Activated CD4-positive, alpha-beta T cell treated with anti-CD3 and anti-CD28 coated beads, Interleukin-2, amount 50 U/mL, for 48 hours (primary cell): ENCODE results near the gene MPV17L2.
A peak's percentile ranks its signal among the peaks of the same experiment; 100 is the strongest.

ENCODE experiments used
- DNase-seq, 2 experiments: peaks; one replicate each; pipeline ENCODE4 v3.0.0-alpha.2; 2020

The MPV17L2 gene

GRCh38 chr19:18160971-18161635 is 31.9 kb upstream of the MPV17L2 start:
- peak; percentile 73 to 76 for DNase-seq

- no peak for DNase-seq
These were observed 31.4 kb upstream of the MPV17L2 start for GRCh38 chr19:18161636-18162002.

- DNase-seq, result no peak
These were observed 28.9 kb upstream of the MPV17L2 start for GRCh38 chr19:18164072-18164471.

DNA sequence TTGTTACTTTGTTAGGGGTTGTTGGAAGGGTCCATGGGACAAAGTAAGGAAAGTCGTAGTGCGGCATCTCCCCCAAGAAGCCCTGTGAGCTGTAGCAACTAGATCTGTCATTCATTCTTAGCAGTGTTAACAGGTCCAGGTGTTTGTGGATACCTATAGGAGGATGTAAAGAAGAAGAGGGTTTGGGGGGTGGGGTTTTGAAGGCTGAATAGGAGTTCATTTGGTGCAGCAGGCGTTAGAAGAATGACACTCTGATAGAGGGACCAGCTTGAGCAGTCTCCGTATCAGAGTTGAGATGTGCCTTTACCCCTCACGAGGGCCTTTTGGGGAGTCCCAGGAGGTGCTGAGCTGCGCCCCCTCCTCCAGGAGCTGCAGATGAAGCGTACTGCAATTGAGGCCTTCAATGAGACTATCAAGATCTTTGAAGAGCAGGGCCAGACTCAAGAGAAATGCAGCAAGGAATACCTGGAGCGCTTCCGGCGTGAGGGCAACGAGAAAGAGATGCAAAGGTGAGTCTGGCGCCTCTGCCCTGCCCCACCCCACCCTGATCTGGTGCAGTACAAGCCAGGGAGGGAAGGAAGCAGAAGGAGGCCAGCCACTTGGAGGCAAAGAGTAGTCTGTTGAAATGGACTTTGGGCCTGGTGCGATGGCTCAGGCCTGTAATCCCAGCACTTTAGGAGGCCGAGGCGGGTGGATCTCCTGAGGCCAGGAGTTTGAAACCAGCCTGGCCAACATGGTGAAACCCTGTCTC is 27.0 kb upstream of the MPV17L2 start:
- no peak for DNase-seq

DNA sequence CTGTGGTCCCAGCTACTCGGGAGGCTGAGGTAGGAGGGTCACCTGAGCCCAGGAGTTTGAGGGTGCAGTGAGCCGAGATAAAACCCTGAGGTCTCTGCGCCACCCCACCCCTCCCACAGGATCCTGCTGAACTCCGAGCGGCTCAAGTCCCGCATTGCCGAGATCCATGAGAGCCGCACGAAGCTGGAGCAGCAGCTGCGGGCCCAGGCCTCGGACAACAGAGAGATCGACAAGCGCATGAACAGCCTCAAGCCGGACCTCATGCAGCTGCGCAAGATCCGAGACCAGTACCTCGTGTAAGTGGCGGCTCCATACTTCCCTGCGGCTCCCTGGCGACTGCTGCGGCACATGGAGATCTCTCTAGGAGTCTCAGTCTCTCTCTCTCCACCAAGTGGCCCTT is 26.0 kb upstream of the MPV17L2 start:
- DNase-seq, result no peak

- peak; percentile 64 to 73 for DNase-seq
These were observed 24.9 kb upstream of the MPV17L2 start for GRCh38 chr19:18167975-18168645.

DNA sequence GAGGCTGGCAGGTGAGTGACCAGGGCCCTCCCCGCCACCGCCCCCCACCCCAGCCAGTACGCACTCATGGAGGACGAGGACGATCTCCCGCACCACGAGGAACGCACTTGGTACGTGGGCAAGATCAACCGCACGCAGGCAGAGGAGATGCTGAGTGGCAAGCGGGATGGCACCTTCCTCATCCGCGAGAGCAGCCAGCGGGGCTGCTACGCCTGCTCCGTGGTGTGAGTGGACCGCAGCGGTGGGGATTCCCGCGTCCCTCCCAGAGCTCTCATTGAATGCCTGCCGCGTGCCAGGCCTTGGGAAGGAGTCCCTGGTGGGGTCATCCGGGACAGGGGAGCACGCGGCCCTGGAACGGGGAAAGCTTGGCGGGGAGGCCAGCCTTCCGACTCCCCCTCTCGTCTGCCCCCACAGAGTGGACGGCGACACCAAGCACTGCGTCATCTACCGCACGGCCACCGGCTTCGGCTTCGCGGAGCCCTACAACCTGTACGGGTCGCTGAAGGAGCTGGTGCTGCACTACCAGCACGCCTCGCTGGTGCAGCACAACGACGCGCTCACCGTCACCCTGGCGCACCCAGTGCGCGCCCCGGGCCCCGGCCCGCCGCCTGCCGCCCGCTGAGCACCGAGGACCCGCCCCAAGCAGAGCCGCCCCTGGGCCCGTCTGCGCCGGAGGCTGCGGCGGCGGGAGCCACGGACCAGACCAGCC is 24.2 kb upstream of the MPV17L2 start:
- DNase-seq, result no peak

GRCh38 chr19:18170714-18171255 is 22.2 kb upstream of the MPV17L2 start:
- DNase-seq, result no peak

GRCh38 chr19:18171605-18172327 is 21.3 kb upstream of the MPV17L2 start:
- no peak for DNase-seq

- DNase-seq, result no peak
These were observed 20.5 kb upstream of the MPV17L2 start for GRCh38 chr19:18172331-18173053.

- DNase-seq, result no peak
These were observed 19.9 kb upstream of the MPV17L2 start for GRCh38 chr19:18173054-18173571.

GRCh38 chr19:18173572-18174288 is 19.3 kb upstream of the MPV17L2 start, which contains the start of gene IFI30:
Gene IFI30 (plus strand): TSS chr19:18173813. CDS start chr19:18173842, 29 bp downstream.
- peak; percentile 71 to 79 for DNase-seq

GRCh38 chr19:18174983-18175382 is 18.0 kb upstream of the MPV17L2 start:
- no peak for DNase-seq

DNA sequence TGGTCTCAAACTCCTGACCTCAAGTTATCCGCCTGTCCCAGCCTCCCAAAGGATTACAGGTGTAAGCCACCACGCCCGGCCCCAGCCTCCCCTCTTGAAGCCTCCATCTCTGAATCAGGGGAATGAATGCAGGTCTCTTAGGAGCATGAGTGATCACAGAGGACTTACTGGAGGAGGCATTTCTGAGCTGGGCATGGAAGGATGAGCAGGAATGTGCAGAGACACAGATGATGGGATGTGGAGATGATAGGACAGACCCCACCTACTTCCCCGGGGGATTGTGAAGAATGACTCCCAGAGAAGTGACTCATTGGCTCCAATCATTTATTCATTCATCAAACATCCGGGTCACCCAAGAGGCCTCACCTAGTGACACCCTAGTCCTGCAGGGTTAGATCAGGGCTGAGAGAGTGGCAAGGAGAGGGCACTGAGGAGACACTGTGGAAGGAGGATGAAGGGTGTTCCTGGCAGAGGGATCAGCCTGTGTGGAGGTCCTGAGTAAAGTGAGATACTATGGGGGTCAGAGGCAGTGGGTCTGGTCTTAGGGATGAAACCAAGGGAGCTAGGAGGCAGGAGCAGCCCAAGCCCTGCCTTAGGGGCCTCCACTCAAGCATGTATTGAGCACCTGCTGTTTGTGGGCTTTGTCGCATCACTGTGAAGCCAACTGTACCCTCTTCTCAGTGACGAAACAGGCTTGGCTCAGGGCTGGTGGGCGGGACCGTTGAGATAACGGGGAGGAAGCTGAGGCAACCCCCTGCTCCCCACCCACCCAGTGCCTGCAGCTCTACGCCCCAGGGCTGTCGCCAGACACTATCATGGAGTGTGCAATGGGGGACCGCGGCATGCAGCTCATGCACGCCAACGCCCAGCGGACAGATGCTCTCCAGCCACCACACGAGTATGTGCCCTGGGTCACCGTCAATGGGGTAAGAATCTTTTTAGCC is 16.4 kb upstream of the MPV17L2 start:
- no peak for DNase-seq

GRCh38 chr19:18179957-18180356 is 13.1 kb upstream of the MPV17L2 start:
- DNase-seq, result no peak

- DNase-seq, result no peak
These were observed 9.5 kb upstream of the MPV17L2 start for GRCh38 chr19:18183529-18183928.

GRCh38 chr19:18185538-18185937 is 7.5 kb upstream of the MPV17L2 start:
- DNase-seq, result no peak

DNA sequence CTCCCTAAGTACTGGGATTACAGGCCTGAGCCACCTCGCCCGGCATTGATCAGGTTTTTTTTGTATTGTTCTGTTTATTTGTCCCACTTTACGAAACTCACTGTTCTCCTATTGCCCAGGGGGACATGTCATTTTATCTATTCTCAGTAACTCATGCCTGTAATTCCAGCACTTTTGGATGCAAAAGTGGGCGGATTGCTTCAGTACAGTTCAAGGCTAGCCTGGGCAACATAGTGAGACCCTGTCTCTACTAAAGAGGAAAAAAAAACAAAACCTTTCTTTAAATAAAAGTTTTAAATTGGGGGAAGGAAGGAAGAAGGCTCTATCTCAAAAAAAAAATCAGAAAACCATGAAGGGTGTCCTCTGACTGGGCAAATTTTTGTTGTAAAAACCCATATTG is 2.7 kb upstream of the MPV17L2 start:
- no peak for DNase-seq

DNA sequence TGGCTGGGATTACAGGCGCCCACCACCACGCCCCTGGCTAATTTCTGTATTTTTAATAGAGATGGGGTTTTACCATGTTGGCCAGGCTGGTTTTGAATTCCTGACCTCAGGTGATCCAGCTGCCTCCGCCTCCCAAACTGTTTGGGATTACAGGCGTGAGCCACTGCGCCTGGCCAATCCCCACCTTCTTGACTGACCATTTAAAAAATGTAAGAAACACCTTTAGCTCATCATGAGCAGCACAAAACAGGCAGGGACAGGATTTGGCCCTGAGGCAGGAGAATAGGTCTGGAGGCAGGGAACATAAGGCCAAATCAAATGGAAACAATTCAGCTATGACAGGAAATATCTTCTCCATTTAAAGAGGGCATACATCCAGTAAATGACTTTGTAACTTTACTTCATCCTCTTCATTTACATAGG is 1.4 kb upstream of the MPV17L2 start:
- DNase-seq, result no peak
